Liver (tissue), 9 donors: ENCODE results near the gene DISC1. TPM values are rescaled to one million over a fixed set of nuclear protein-coding genes. Genes with fewer than 3 reads are reported as not detected.

Source experiments
- DNase-seq: peaks from one replicate; pipeline ENCODE4 v3.0.0-alpha.2; 2017; ENCODE audit warnings: low spot score
- H3K27ac ChIP-seq, 2 donors: one replicate each; pipeline ENCODE4 v1.7.0; 2013; ENCODE audit warnings: inconsistent platforms in 2 of 2, low read length in 2 of 2, control low read depth in 1 of 2, low read depth in 1 of 2, mild to moderate bottlenecking in 1 of 2
- H3K27me3 ChIP-seq, 4 donors: one replicate each; pipeline versions ENCODE4 v1.6.1 to v1.7.0; 2013; ENCODE audit warnings: low read length in 3 of 4, inconsistent platforms in 1 of 4, mild to moderate bottlenecking in 1 of 4, moderate library complexity in 1 of 4; ENCODE audit not compliant: control insufficient read depth in 4 of 4, insufficient read depth in 4 of 4
- H3K36me3 ChIP-seq, 4 donors: one replicate each; pipeline versions ENCODE4 v1.6.1 to v1.7.0; 2013; ENCODE audit warnings: low read length in 3 of 4, mild to moderate bottlenecking in 3 of 4, low read depth in 1 of 4, moderate library complexity in 1 of 4; ENCODE audit not compliant: control insufficient read depth in 4 of 4, insufficient read depth in 3 of 4
- H3K4me1 ChIP-seq, 4 donors: one replicate each; pipeline versions ENCODE4 v1.6.1 to v1.7.0; 2013; ENCODE audit warnings: low read length in 3 of 4, mild to moderate bottlenecking in 3 of 4, moderate library complexity in 1 of 4; ENCODE audit not compliant: control insufficient read depth in 4 of 4, insufficient read depth in 4 of 4
- H3K4me3 ChIP-seq, 3 donors: one replicate each; pipeline versions ENCODE4 v1.6.1 to v1.7.0; 2013; ENCODE audit warnings: low read length in 3 of 3, control low read depth in 1 of 3, low read depth in 1 of 3, mild to moderate bottlenecking in 1 of 3
- H3K9ac ChIP-seq, 2 donors: one replicate each; pipeline ENCODE4 v1.7.0; 2013; ENCODE audit warnings: low read length in 2 of 2, mild to moderate bottlenecking in 2 of 2, moderate library complexity in 2 of 2, control low read depth in 1 of 2, low read depth in 1 of 2
- H3K9me3 ChIP-seq, 4 donors: one replicate each; pipeline versions ENCODE4 v1.6.1 to v1.7.0; 2013; ENCODE audit warnings: low read length in 3 of 4; ENCODE audit not compliant: control insufficient read depth in 4 of 4
- EGR1 ChIP-seq, 2 donors: IDR thresholded peaks; 2 replicates each; pipeline ENCODE4 v1.6.1; 2016 to 2018; ENCODE audit warnings: antibody characterized with exemption in 2 of 2, low read depth in 2 of 2
- FOXA1 ChIP-seq: IDR thresholded peaks from 2 replicates; pipeline ENCODE4 v1.6.1; 2016; ENCODE audit warnings: antibody characterized with exemption
- FOXA2 ChIP-seq: IDR thresholded peaks from 2 replicates; pipeline ENCODE4 v1.6.1; 2016; ENCODE audit warnings: antibody characterized with exemption
- GABPA ChIP-seq, 2 donors: IDR thresholded peaks in 1 of 2; conservative IDR thresholded peaks in 1 of 2; 2 replicates each; pipeline ENCODE4 v1.6.1; 2016; ENCODE audit warnings: antibody characterized with exemption in 2 of 2, mild to moderate bottlenecking in 1 of 2, moderate library complexity in 1 of 2
- HNF4A ChIP-seq, 2 donors: conservative IDR thresholded peaks; 2 replicates each; pipeline ENCODE4 v1.6.1; 2016; ENCODE audit warnings: antibody characterized with exemption in 2 of 2, mild to moderate bottlenecking in 2 of 2
- HNF4G ChIP-seq: IDR thresholded peaks from 2 replicates; pipeline ENCODE4 v1.6.1; 2016; ENCODE audit warnings: antibody characterized with exemption
- JUND ChIP-seq, 2 donors: IDR thresholded peaks; 2 replicates each; pipeline ENCODE4 v1.6.1; 2016; ENCODE audit warnings: antibody characterized with exemption in 2 of 2
- NR2F2 ChIP-seq: IDR thresholded peaks from 2 replicates; pipeline ENCODE4 v1.6.1; 2016; ENCODE audit warnings: antibody characterized with exemption
- RAD21 ChIP-seq, 2 donors: IDR thresholded peaks; 2 replicates each; pipeline ENCODE4 v1.6.1; 2016; ENCODE audit warnings: antibody characterized with exemption in 2 of 2, mild to moderate bottlenecking in 2 of 2
- RXRA ChIP-seq, 2 donors: IDR thresholded peaks; 2 replicates each; pipeline ENCODE4 v1.6.1; 2017 to 2018; ENCODE audit warnings: antibody characterized with exemption in 2 of 2, mild to moderate bottlenecking in 1 of 2
- SP1 ChIP-seq: IDR thresholded peaks from 2 replicates; pipeline ENCODE4 v1.6.1; 2018; ENCODE audit warnings: antibody characterized with exemption, mild to moderate bottlenecking
- TAF1 ChIP-seq: conservative IDR thresholded peaks from 2 replicates; pipeline ENCODE4 v1.6.1; 2016; ENCODE audit warnings: antibody characterized with exemption, mild to moderate bottlenecking
- YY1 ChIP-seq: IDR thresholded peaks from 2 replicates; pipeline ENCODE4 v1.6.1; 2016; ENCODE audit warnings: antibody characterized with exemption, mild to moderate bottlenecking
- WGBS: extraction: QIAGEN DNeasy Blood & Tissue Kit; methylation state at CpG from one replicate; pipeline ENCODE4 v1.1.7; 2013; 5-methylcytosine and 5-hydroxymethylcytosine counted together
- polyA plus RNA-seq, 2 donors: library from polyadenylated mRNA; stranded (reverse) in 1 of 2; unstranded in 1 of 2; fragments of 200-250 nt in 1 of 2; fragments of >200 nt in 1 of 2; fragmentation: Nextera tagmentation in 1 of 2; extraction: Ambion mirVana in 1 of 2; gene quantifications; one replicate each; pipeline versions ENCODE4 v1.2.1 to v1.2.3, GENCODE V29; 2013 to 2015
- total RNA-seq, 2 donors: library from RNA; depleted of rRNA; stranded (reverse); fragments of >200 nt; gene quantifications; one replicate each; pipeline ENCODE4 v1.2.3, GENCODE V29; 2014
- TF ChIP-seq, protein P1 (sequence below): fragments of 150-350 bp; IDR thresholded peaks from 2 replicates; pipeline ENCODE4 v1.5.1; 2017; ENCODE audit warnings: improper control_type of control experiment, low read depth, low read length; ENCODE audit not compliant: missing input control
- TF ChIP-seq, protein P2 (sequence below): IDR thresholded peaks from 2 replicates; pipeline ENCODE4 v1.6.1; 2016; ENCODE audit warnings: antibody characterized with exemption
- TF ChIP-seq, protein P3 (sequence below): IDR thresholded peaks from 2 replicates; pipeline ENCODE4 v1.6.1; 2016; ENCODE audit warnings: antibody characterized with exemption
- TF ChIP-seq, protein P4 (sequence below): IDR thresholded peaks from 2 replicates; pipeline ENCODE4 v1.6.1; 2016; ENCODE audit warnings: antibody characterized with exemption, mild to moderate bottlenecking
- TF ChIP-seq, protein P5 (sequence below): IDR thresholded peaks from 2 replicates; pipeline ENCODE4 v1.6.1; 2016; ENCODE audit warnings: antibody characterized with exemption
- donor health status: healthy.
- donor health status: healthy.
- donor health status: healthy.
- donor health status: healthy.
- donor health status: healthy.

Gene DISC1
- total and polyA plus RNA-seq, 4 donors, result 0.45 to 6.3 (median 2.3) TPM

DNA sequence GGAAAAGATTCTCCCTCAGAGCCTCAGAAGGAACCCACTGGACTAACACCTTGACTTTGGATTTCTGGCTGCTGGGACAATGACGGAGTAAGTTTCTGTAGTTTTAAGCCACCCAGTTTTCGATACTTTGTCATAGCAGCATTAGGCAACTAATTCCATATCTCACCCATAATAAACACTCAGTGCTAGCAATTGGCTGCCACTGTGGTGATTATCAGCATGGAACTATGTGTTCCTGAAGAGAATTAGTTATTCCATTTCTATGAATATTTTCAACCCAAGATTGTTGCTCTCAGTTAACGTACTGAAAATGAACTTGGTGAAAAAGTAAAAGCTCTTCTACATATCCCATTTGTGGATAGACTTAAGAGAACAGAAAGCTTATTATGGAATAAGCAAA lies 299.3 kb downstream of the DISC1 start:
- Histone ChIP-seq H3K4me3 (no peak overlapping the region), H3K4me1 (no peaks in the 10 kb centered on the region), H3K9me3 (no peaks in the 10 kb centered on the region), H3K36me3 (peaks cover 0 to 2% (median 0%) of the 10 kb centered on the region in 4 donors), H3K27me3 (no peaks in the 10 kb centered on the region), H3K27ac (no peak overlapping the region), H3K9ac (no peak overlapping the region)
- no peak for DNase-seq
- 85% methylated on average over 3 of the region's 3 CpGs for WGBS
- TF ChIP-seq, protein P1, sequence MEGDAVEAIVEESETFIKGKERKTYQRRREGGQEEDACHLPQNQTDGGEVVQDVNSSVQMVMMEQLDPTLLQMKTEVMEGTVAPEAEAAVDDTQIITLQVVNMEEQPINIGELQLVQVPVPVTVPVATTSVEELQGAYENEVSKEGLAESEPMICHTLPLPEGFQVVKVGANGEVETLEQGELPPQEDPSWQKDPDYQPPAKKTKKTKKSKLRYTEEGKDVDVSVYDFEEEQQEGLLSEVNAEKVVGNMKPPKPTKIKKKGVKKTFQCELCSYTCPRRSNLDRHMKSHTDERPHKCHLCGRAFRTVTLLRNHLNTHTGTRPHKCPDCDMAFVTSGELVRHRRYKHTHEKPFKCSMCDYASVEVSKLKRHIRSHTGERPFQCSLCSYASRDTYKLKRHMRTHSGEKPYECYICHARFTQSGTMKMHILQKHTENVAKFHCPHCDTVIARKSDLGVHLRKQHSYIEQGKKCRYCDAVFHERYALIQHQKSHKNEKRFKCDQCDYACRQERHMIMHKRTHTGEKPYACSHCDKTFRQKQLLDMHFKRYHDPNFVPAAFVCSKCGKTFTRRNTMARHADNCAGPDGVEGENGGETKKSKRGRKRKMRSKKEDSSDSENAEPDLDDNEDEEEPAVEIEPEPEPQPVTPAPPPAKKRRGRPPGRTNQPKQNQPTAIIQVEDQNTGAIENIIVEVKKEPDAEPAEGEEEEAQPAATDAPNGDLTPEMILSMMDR, result no peak
- TF ChIP-seq NR2F2, result no peak
- TF ChIP-seq, protein P2, sequence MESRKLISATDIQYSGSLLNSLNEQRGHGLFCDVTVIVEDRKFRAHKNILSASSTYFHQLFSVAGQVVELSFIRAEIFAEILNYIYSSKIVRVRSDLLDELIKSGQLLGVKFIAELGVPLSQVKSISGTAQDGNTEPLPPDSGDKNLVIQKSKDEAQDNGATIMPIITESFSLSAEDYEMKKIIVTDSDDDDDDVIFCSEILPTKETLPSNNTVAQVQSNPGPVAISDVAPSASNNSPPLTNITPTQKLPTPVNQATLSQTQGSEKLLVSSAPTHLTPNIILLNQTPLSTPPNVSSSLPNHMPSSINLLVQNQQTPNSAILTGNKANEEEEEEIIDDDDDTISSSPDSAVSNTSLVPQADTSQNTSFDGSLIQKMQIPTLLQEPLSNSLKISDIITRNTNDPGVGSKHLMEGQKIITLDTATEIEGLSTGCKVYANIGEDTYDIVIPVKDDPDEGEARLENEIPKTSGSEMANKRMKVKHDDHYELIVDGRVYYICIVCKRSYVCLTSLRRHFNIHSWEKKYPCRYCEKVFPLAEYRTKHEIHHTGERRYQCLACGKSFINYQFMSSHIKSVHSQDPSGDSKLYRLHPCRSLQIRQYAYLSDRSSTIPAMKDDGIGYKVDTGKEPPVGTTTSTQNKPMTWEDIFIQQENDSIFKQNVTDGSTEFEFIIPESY, result no peak
- TF ChIP-seq, protein P3, sequence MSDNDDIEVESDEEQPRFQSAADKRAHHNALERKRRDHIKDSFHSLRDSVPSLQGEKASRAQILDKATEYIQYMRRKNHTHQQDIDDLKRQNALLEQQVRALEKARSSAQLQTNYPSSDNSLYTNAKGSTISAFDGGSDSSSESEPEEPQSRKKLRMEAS, result no peak
- no peak for TF ChIP-seq RAD21 (IDR thresholded peaks at IDR 0.05)
- no peak for TF ChIP-seq TAF1
- TF ChIP-seq HNF4A (conservative IDR thresholded peaks at IDR 0.05), result no peak
- TF ChIP-seq, protein P4, sequence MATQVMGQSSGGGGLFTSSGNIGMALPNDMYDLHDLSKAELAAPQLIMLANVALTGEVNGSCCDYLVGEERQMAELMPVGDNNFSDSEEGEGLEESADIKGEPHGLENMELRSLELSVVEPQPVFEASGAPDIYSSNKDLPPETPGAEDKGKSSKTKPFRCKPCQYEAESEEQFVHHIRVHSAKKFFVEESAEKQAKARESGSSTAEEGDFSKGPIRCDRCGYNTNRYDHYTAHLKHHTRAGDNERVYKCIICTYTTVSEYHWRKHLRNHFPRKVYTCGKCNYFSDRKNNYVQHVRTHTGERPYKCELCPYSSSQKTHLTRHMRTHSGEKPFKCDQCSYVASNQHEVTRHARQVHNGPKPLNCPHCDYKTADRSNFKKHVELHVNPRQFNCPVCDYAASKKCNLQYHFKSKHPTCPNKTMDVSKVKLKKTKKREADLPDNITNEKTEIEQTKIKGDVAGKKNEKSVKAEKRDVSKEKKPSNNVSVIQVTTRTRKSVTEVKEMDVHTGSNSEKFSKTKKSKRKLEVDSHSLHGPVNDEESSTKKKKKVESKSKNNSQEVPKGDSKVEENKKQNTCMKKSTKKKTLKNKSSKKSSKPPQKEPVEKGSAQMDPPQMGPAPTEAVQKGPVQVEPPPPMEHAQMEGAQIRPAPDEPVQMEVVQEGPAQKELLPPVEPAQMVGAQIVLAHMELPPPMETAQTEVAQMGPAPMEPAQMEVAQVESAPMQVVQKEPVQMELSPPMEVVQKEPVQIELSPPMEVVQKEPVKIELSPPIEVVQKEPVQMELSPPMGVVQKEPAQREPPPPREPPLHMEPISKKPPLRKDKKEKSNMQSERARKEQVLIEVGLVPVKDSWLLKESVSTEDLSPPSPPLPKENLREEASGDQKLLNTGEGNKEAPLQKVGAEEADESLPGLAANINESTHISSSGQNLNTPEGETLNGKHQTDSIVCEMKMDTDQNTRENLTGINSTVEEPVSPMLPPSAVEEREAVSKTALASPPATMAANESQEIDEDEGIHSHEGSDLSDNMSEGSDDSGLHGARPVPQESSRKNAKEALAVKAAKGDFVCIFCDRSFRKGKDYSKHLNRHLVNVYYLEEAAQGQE, result no peak
- TF ChIP-seq JUND (IDR thresholded peaks at IDR 0.05), result no peak
- TF ChIP-seq, protein P5, sequence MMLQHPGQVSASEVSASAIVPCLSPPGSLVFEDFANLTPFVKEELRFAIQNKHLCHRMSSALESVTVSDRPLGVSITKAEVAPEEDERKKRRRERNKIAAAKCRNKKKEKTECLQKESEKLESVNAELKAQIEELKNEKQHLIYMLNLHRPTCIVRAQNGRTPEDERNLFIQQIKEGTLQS, result no peak
- no peak for TF ChIP-seq SP1
- no peak for TF ChIP-seq YY1
- no peak for TF ChIP-seq RXRA (IDR thresholded peaks at IDR 0.05)
- no peak for TF ChIP-seq FOXA2
- no peak for TF ChIP-seq FOXA1
- TF ChIP-seq GABPA (IDR thresholded peaks at IDR 0.05 in 1 of 2, conservative IDR thresholded peaks at IDR 0.05 in 1 of 2), result no peak
- no peak for TF ChIP-seq HNF4G
- no peak for TF ChIP-seq EGR1 (IDR thresholded peaks at IDR 0.05; ENCODE audit: low read depth in 2 of 2)
